Activated T-cell treated with anti-CD3 and anti-CD28 coated beads, Interleukin-2, amount 50 U/mL, for 72 hours (primary cell): ENCODE data around the gene PCGF3. TPM values are rescaled to one million over a fixed set of nuclear protein-coding genes. Genes with fewer than 3 reads are reported as not detected.
A peak's percentile ranks its signal among the peaks of the same experiment; 100 is the strongest.

ENCODE experiments used
- ATAC-seq, 2 donors: fragments of 150-1000 bp; cut with Tn5 transposase; replicated peaks in 1 of 2; 2 replicates each; pipeline ENCODE4 v1.10.0; 2021; ENCODE audit warnings: moderate library complexity in 2 of 2, mild to moderate bottlenecking in 1 of 2
- DNase-seq, 2 donors: peaks; one replicate each; pipeline ENCODE4 v3.0.0; 2021 to 2022; ENCODE audit warnings: mixed read lengths in 1 of 2
- H3K27ac Mint-ChIP-seq: one replicate; pipeline ENCODE4 v1.8.0; 2022; ENCODE audit warnings: mild to moderate bottlenecking, moderate library complexity, mixed read lengths
- H3K27me3 Mint-ChIP-seq: one replicate; pipeline ENCODE4 v1.8.0; 2022; ENCODE audit warnings: low read depth, mixed read lengths
- H3K36me3 Mint-ChIP-seq, 2 donors: one replicate each; pipeline ENCODE4 v1.8.0; 2022; ENCODE audit warnings: mixed read lengths in 2 of 2, mild to moderate bottlenecking in 1 of 2; ENCODE audit not compliant: insufficient read depth in 2 of 2
- H3K4me1 Mint-ChIP-seq: one replicate; pipeline ENCODE4 v1.8.0; 2022; ENCODE audit warnings: low read depth, mixed read lengths
- H3K4me3 Mint-ChIP-seq, 2 donors: one replicate each; pipeline ENCODE4 v1.8.0; 2022; ENCODE audit warnings: mild to moderate bottlenecking in 2 of 2, mixed read lengths in 2 of 2, moderate library complexity in 2 of 2
- H3K9me3 Mint-ChIP-seq, 2 donors: one replicate each; pipeline ENCODE4 v1.8.0; 2022; ENCODE audit warnings: mixed read lengths in 2 of 2
- total RNA-seq, 2 donors: library from RNA; stranded (reverse); gene quantifications; one replicate each; pipeline ENCODE4 v1.2.3, GENCODE V29; 2022

PCGF3 gene
- total RNA-seq, 2 donors from 2014 or later, result 31.5 to 35.5 TPM

DNA sequence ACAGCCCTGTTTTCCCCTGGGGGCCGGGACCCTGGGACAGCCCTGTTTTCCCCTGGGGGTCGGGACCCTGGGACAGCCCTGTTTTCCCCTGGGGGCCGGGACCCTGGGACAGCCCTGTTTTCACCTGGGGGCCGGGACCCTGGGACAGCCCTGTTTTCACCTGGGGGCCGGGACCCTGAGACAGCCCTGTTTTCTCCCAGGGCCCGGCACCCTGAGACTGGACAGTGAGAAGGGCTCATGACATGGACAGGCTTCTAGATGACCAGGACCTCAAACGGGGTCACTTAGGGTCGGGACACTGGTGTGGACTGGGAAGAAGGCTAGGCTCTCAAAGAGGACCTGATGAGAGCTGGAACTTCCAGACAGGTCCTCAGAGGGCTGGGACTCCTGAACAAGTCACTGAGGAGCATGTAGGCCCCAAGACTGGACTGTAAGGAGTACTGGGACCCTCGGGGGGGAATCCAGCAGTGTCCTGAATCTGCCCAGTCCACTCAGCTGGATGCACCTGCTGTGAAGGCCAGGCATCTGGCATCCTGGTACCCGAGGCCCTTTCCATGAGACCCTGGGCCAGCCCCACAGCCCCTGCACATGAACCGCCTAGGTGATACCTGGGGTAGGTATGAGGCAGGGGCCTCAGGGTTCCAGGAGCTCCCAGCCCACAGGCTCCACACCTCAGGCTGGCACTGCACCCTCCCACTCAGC, 2.4 kb downstream of the PCGF3 start:
- no peak overlapping the region for H3K27ac Mint-ChIP-seq
- H3K4me1 Mint-ChIP-seq, result peaks cover 21% of the 10 kb centered on the region
- H3K9me3 Mint-ChIP-seq, result no peaks in the 10 kb centered on the region
- no peak for DNase-seq
- H3K36me3 Mint-ChIP-seq, result no peaks in the 10 kb centered on the region
- H3K4me3 Mint-ChIP-seq, result no peak overlapping the region
- H3K27me3 Mint-ChIP-seq, result no peaks in the 10 kb centered on the region
- ATAC-seq, result no peak

DNA sequence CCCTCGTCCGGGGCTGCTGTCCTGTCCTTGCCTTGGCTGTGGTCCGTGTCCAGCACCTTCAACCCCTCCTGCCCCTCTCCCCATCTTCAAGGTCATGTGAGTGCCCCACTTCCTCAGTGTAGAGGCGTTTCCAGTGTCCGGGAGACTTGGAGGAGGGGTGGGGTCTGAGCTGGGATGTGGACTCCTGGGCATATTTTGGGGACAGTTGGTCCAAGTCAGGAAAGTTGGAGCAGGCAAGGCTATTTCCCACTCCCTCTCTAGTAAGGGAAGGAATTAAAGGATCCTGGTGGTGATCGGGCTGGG, 3.0 kb downstream of the PCGF3 start:
- Mint-ChIP-seq H3K4me1 (peaks cover 21% of the 10 kb centered on the region), H3K27ac (no peak overlapping the region), H3K9me3 (no peaks in the 10 kb centered on the region), H3K4me3 (no peak overlapping the region), H3K27me3 (no peaks in the 10 kb centered on the region), H3K36me3 (no peaks in the 10 kb centered on the region)
- ATAC-seq (no peak), DNase-seq (no peak)

DNA sequence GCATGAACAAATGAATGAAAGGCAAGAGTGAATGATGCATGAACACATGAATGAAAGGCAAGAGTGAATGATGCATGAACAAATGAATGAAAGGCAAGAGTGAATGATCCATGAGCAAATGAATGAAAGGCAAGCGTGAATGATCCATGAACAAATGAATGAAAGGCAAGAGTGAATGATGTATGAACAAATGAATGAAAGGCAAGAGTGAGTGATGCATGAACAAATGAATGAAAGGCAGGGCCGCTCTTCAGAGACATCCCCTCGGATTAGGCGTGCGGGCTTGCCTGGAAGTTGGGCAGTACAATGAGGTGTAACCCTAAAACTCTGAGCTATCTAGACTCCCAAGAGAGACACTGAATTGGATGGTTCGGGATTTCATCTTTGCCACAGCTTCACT, 3.7 kb downstream of the PCGF3 start:
- no peaks in the 10 kb centered on the region for H3K9me3 Mint-ChIP-seq
- DNase-seq (no peak), ATAC-seq (no peak)
- peaks cover 21% of the 10 kb centered on the region for H3K4me1 Mint-ChIP-seq
- no peaks in the 10 kb centered on the region for H3K36me3 Mint-ChIP-seq
- H3K4me3 Mint-ChIP-seq, result peak overlapping the region in 1 of 2 donors; percentile 3
- no peaks in the 10 kb centered on the region for H3K27me3 Mint-ChIP-seq
- no peak overlapping the region for H3K27ac Mint-ChIP-seq

DNA sequence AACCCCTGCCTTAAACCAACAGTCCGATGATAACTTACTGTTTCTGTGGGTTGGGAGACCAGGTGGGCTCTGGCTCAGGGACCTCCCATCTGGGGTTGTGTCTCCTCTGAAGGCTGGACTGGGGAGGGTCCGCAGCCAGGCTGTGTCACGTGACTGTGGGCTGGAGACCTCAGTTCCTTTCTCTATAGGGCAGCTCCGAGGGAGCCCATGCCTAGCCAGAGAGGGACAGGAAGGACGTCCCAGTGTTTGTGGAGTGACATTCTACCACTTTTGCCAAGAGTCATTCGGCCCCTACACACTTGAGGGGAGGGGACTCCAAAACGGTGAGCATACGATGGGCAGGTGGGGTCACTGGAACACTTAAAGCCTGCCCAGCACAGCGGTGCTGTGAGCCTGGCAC, 4.5 kb downstream of the PCGF3 start:
- Mint-ChIP-seq H3K4me1 (peaks cover 21% of the 10 kb centered on the region), H3K27ac (no peak overlapping the region), H3K36me3 (no peaks in the 10 kb centered on the region), H3K9me3 (no peaks in the 10 kb centered on the region), H3K4me3 (no peak overlapping the region), H3K27me3 (no peaks in the 10 kb centered on the region)
- ATAC-seq (no peak), DNase-seq (no peak)

DNA sequence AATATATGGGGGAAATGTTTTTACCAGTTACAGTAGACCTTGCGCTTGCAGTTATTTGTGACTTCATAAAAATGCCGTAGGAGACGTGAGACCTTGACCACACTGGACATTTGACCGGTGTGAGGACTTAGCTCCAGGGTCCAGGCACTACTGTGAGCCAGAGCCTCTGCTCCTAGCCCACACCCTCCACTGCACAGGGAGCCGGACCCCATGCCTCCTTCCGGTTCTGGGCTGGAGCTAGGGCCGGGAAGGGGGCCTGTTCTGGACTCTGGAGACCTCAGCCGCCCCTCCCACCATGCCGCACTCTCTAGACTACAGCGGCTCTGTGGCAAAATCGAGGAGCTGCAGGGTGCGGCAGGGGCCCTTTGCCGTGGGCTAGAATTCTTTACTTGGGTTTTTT, 5.3 kb downstream of the PCGF3 start:
- no peaks in the 10 kb centered on the region for H3K27me3 Mint-ChIP-seq
- no peaks in the 10 kb centered on the region for H3K9me3 Mint-ChIP-seq
- H3K4me3 Mint-ChIP-seq, result no peak overlapping the region
- no peaks in the 10 kb centered on the region for H3K36me3 Mint-ChIP-seq
- no peak for DNase-seq
- ATAC-seq, result no peak
- H3K4me1 Mint-ChIP-seq, result peaks cover 17% of the 10 kb centered on the region
- no peak overlapping the region for H3K27ac Mint-ChIP-seq

DNA sequence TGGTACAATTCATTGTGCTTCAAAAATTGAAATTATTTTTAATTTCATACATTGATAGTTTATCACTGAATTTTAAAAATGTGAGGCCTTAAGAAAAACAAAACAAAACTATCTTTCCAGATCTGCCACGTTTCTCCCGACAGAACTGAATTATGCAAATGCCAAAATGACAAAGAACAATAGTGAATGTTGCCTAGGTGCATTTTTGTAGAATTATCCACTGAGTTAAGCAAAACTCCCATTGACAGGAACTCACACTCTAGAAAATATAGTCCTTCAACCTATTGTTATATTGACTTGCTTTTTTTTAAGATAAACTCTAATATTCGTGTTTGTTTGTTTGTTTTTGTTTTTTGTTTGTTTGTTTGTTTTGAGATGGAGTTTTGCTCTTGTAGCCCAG, 6.5 kb downstream of the PCGF3 start:
- H3K4me1 Mint-ChIP-seq, result peaks cover 17% of the 10 kb centered on the region
- no peak overlapping the region for H3K27ac Mint-ChIP-seq
- no peak overlapping the region for H3K4me3 Mint-ChIP-seq
- ATAC-seq, result no peak
- H3K27me3 Mint-ChIP-seq, result no peaks in the 10 kb centered on the region
- H3K36me3 Mint-ChIP-seq, result no peaks in the 10 kb centered on the region
- no peak for DNase-seq
- H3K9me3 Mint-ChIP-seq, result no peaks in the 10 kb centered on the region

DNA sequence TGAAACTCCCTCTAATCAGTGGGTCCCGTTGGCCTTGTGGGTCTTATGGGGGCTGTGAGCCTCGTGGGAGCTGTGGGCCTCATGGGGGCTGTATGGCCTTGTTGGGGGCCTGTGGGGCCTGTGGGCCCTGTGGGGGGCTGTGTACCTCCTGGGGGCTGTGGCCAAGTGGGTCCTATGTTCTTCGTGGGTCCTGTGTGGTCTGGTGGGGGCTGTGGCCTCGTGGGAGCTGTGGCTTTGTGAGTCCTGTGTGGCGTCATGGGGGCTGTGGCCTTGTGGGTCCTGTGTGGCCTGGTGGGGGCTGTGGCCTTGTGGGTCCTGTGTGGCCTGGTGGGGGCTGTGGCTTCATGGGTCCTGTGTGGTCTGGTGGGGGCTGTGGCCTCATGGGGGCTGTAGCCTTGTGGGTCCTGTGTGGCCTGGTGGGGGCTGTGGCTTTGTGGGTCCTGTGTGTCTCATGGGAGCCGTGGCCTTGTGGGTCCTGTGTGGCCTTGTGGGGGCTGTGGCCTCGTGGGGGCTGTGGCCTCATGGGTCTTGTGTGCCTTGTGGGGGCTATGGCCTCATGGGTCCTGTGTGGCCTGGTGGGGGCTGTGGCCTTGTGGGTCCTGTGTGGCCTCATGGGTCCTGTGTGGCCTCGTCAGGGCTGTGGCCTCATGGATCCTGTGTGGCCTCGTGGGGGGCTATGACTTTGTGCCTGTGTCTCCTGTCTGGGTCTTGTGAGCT, 7.4 kb downstream of the PCGF3 start:
- no peak for ATAC-seq
- H3K36me3 Mint-ChIP-seq, result no peaks in the 10 kb centered on the region
- no peaks in the 10 kb centered on the region for H3K27me3 Mint-ChIP-seq
- no peak overlapping the region for H3K4me3 Mint-ChIP-seq
- H3K27ac Mint-ChIP-seq, result no peak overlapping the region
- H3K9me3 Mint-ChIP-seq, result no peaks in the 10 kb centered on the region
- H3K4me1 Mint-ChIP-seq, result peaks cover 17% of the 10 kb centered on the region
- no peak for DNase-seq

DNA sequence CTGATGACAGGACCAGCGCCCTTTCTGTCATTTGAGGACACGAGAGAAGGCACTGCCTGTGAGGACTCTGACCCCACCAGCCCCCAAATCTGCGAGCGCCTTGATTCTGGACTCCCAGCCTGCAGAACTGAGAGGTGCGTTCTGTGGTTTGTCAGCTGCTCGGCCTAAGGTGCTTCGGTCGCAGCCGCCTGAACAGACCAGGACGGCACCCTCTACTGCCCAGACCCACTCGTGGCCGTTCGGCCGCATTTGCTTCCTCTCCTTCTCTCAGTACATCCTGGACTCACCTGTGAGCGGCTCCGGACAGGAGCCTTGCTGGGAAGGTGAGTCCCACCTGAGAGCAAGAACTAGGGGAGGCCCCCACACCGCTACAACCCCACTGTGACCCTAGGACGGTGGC, 8.5 kb downstream of the PCGF3 start:
- H3K36me3 Mint-ChIP-seq, result no peaks in the 10 kb centered on the region
- H3K9me3 Mint-ChIP-seq, result no peaks in the 10 kb centered on the region
- DNase-seq (no peak), ATAC-seq (no peak)
- no peaks in the 10 kb centered on the region for H3K27me3 Mint-ChIP-seq
- H3K27ac Mint-ChIP-seq, result no peak overlapping the region
- peaks cover 11% of the 10 kb centered on the region for H3K4me1 Mint-ChIP-seq
- H3K4me3 Mint-ChIP-seq, result no peak overlapping the region

DNA sequence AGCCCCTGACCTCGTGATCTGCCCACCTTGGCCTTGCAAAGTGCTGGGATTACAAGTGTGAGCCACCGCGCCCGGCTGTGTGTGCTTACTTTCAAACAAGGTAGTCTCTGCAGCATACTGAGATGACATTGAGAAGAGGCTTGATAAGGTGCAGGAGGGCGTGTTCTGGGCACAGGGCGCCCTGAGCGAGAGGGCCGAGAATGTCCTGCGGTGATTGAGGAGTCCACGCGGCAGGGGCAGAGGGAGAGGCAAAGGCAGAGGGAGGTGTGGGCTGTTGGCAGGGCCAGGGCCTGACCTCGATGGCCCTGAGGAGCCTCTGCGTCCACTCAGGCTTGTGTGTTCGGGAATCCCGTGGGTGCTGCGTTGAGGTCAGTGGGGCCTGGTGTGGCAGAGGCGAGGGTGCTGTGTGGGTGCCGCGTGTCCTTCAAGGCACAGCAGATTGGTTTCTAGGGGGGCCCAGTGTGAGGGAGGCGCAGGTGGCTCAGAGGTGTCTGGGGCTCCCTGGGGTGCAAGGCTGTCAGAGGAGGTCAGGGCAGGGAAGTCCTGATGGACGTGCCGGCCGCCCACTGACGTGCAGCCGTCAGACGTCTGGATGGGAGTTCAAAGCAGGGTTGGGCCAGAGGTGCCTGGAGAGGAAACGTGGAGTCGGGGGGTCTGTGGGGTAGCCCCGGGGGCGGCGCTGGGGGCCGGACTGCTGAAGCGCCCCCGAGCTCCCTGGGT, 12.1 kb downstream of the PCGF3 start:
- no peak for DNase-seq
- Mint-ChIP-seq H3K9me3 (no peaks in the 10 kb centered on the region), H3K4me1 (no peaks in the 10 kb centered on the region), H3K27me3 (no peaks in the 10 kb centered on the region), H3K27ac (no peak overlapping the region), H3K36me3 (peaks cover 4 to 10% of the 10 kb centered on the region in 2 donors), H3K4me3 (no peak overlapping the region)
- no peak for ATAC-seq

DNA sequence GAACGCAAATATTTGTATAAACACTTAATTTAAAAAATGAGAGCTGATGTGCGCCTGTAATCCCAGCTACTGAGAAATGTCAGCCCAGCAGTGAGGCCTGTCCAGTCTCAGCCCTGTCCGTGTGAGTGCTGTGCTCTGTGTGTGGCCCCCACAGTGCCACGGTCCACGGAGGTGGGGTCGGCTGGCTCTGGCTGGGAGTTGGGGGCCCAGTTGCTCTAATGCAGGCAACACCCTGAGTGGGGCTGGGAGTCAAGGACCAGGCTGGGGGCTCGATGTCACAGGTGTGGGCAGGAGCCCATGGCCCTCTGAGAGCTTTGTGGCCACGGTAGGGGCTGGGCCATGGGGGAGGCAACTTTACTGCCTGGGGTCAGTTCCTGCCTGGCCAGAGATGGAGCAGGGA, 12.8 kb downstream of the PCGF3 start:
- Mint-ChIP-seq H3K4me1 (no peaks in the 10 kb centered on the region), H3K27ac (no peak overlapping the region), H3K27me3 (no peaks in the 10 kb centered on the region), H3K4me3 (no peak overlapping the region), H3K36me3 (peaks cover 8 to 16% of the 10 kb centered on the region in 2 donors), H3K9me3 (peaks cover 0 to 2% of the 10 kb centered on the region in 2 donors)
- ATAC-seq (no peak), DNase-seq (no peak)

DNA sequence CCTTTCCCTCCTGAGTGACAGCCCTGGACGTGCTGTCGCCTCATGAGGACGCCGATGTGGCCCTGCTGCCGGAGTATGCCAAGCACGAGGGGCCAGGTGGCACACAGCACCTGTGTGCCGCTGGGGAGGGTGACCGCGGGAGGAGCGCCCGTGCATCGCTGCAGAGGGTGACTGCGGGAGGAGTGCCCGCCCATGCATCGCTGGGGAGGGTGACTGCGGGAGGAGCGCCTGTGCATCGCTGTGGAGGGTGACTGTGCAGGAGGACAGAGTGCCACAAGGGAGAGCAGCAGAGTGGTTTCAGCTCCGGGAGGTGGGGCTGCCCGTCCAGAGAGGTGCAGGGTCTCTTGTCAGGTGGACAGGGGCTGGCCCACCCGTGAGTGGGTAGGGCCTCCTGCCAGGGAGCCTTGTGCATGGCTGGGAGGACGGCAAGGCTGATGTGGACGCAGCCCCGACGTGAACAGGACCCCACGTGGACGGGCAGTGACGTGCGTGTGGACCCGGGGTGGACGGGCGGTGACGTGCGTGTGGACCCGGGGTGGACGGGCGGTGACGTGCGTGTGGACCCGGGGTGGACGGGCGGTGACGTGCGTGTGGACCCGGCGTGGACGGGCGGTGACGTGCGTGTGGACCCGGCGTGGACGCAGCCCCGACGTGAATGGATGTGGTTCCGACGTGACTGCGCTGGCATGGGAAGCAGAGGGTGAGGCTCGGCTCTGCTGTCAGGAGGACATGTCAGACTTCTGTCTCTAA, 14.7 kb downstream of the PCGF3 start:
- Mint-ChIP-seq H3K9me3 (peaks cover 0 to 2% of the 10 kb centered on the region in 2 donors), H3K36me3 (peaks cover 8 to 18% of the 10 kb centered on the region in 2 donors), H3K27ac (no peak overlapping the region), H3K4me1 (no peaks in the 10 kb centered on the region), H3K4me3 (no peak overlapping the region), H3K27me3 (no peaks in the 10 kb centered on the region)
- DNase-seq (no peak), ATAC-seq (no peak)

DNA sequence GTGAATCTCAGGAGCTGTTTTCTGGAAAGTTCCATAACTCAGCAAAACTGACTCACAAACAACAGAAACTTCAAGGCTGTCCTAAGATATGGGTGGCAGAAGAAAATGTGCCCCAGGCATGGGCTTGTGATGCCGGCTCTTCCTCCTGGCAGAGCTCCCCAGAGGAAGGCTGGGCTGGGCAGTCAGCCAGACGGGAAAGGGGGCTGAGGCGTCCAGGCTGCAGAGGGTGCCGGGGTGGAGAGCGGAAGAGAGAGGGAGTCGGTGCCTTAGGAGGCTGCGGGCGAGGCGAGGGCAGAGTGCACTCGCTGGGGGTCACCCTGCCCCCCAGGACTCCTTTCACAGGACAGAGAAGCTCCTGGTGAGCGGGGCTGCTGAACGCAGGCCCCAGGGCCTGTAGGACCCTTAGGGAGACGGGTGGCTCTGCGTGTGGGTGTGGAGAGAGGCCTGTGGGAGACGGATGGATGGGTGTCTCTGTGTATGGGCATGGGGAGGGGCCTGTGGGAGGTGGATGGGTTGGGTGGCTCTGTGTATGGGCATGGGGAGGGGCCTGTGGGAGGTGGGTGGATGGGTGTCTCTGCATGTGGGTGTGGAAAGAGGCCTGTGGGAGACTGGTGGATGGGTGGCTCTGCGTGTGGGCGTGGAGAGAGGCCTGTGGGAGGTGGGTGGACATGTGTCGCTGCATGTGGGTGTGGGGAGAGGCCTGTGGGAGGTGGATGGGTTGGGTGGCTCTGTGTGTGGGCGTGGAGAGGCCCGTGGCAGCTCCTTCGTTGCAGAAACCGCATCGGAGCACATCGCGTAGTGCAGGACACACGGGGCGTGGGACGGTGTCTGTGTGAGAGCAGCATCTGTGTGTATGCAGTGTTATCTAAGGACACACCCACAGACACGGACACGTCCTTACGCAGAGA, 15.9 kb downstream of the PCGF3 start:
- H3K27ac Mint-ChIP-seq, result no peak overlapping the region

More for the DNA sequence above, 15.9 kb downstream of the PCGF3 start:
- H3K4me3 Mint-ChIP-seq, result no peak overlapping the region
- H3K4me1 Mint-ChIP-seq, result no peaks in the 10 kb centered on the region
- no peak for ATAC-seq
- peaks cover 0 to 2% of the 10 kb centered on the region in 2 donors for H3K9me3 Mint-ChIP-seq
- no peaks in the 10 kb centered on the region for H3K27me3 Mint-ChIP-seq
- peaks cover 8 to 18% of the 10 kb centered on the region in 2 donors for H3K36me3 Mint-ChIP-seq
- no peak for DNase-seq
